Tibial artery (tissue), 4 donors: ENCODE measurements around the gene EPSTI1.
"Not testable (repeated sequence)": the region's sequence is repeated elsewhere in the genome, so short reads cannot be mapped to it uniquely, and the experiment has no call there.

Experiments used
- DNase-seq, 2 donors: peaks; one replicate each; pipeline ENCODE4 v3.0.0-alpha.2; 2019
- H3K27ac ChIP-seq, 2 donors: fragments of 200-600 bp; sonication (generic) in 1 of 2; 1 replicate in 1 of 2; 2 replicates in 1 of 2; pipeline ENCODE4 v1.5.1; 2018 to 2019; ENCODE audit warnings: mild to moderate bottlenecking in 1 of 2
- H3K27me3 ChIP-seq, 2 donors: fragments of 200-600 bp; sonication (generic) in 1 of 2; one replicate each; pipeline versions ENCODE4 v1.5.1 to v1.6.0; 2016 to 2019
- H3K36me3 ChIP-seq, 3 donors: fragments of 200-600 bp; sonication (generic) in 2 of 3; one replicate each; pipeline ENCODE4 v1.5.1; 2016 to 2019; ENCODE audit warnings: mild to moderate bottlenecking in 2 of 3
- H3K4me1 ChIP-seq, 4 donors: fragments of 200-600 bp; sonication (generic) in 2 of 4; 1 replicate in 3 of 4; 2 replicates in 1 of 4; pipeline ENCODE4 v1.5.1; 2016 to 2019
- H3K4me3 ChIP-seq, 2 donors: fragments of 200-600 bp; sonication (generic) in 1 of 2; 1 replicate in 1 of 2; 2 replicates in 1 of 2; pipeline ENCODE4 v1.5.1; 2018 to 2019; ENCODE audit warnings: mild to moderate bottlenecking in 2 of 2
- H3K9me3 ChIP-seq, 3 donors: fragments of 200-600 bp; sonication (generic) in 1 of 3; one replicate each; pipeline ENCODE4 v1.5.1; 2016 to 2019
- intact Hi-C: fragments of 100-400 bp; cut with DNase I; formaldehyde crosslinking; loops from one replicate; pipeline ENCODE4 v1.15.0; 2023; ENCODE audit warnings: low total_unique reads
- TF ChIP-seq, protein P1 (sequence below), 2 experiments: fragments of 200-600 bp in 1 of 2; fragments of 450-650 bp in 1 of 2; IDR thresholded peaks; one replicate each; pipeline ENCODE4 v1.5.1; 2017 to 2019; ENCODE audit warnings: antibody characterized with exemption in 2 of 2, mild to moderate bottlenecking in 1 of 2, moderate library complexity in 1 of 2

The EPSTI1 gene

DNA sequence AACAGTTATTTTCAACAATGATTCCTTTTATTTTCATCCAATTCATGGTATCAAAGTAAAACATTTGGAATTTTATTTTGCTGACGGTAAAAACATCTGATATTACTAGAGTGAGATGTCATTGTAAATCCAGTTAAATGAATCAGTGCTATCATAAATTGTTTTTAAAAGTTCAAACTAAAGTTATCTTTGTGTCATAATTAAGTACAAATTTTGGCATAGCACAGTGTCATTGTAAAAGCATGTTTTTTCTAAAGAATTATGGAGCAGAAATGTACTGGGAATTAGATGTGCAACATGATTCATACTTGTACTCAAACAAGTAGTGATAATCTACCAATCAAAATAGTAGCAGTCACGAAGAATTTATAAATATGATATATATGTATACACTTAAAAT lies 117.8 kb downstream of the EPSTI1 start:
- Histone ChIP-seq H3K27ac (no peak overlapping the region), H3K4me3 (no peak overlapping the region), H3K4me1 (no peaks in the 10 kb centered on the region), H3K36me3 (no peaks in the 10 kb centered on the region), H3K27me3 (no peaks in the 10 kb centered on the region), H3K9me3 (peaks cover 0 to 5% (median 0%) of the 10 kb centered on the region in 3 donors)
- TF ChIP-seq, protein P1, sequence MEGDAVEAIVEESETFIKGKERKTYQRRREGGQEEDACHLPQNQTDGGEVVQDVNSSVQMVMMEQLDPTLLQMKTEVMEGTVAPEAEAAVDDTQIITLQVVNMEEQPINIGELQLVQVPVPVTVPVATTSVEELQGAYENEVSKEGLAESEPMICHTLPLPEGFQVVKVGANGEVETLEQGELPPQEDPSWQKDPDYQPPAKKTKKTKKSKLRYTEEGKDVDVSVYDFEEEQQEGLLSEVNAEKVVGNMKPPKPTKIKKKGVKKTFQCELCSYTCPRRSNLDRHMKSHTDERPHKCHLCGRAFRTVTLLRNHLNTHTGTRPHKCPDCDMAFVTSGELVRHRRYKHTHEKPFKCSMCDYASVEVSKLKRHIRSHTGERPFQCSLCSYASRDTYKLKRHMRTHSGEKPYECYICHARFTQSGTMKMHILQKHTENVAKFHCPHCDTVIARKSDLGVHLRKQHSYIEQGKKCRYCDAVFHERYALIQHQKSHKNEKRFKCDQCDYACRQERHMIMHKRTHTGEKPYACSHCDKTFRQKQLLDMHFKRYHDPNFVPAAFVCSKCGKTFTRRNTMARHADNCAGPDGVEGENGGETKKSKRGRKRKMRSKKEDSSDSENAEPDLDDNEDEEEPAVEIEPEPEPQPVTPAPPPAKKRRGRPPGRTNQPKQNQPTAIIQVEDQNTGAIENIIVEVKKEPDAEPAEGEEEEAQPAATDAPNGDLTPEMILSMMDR (IDR thresholded peaks at IDR 0.05), result no peak
- intact Hi-C loops, result no loop called here
- no peak for DNase-seq

DNA sequence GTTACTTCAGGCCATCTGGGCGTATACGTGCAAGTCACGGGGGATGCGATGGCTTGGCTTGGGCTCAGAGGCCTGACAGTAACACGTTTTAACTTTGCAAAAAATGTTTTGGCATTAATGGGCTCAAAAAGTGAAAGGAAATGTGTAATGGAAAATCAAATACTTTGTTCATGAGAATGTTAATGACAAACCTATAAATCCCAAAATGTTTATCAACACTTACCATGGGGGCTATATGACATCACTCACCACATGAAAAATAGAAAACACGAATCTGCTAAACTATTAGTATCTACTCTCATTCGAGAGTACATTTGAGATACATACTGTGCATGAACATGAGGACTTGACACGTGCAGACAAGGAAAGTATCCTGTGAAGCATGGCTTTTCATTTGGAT lies 119.0 kb downstream of the EPSTI1 start:
- no peaks in the 10 kb centered on the region for H3K4me1 ChIP-seq
- intact Hi-C loops, result no loop called here
- H3K27ac ChIP-seq, result no peak overlapping the region
- TF ChIP-seq, protein P1 (IDR thresholded peaks at IDR 0.05), result no peak
- H3K27me3 ChIP-seq, result no peaks in the 10 kb centered on the region
- no peak for DNase-seq
- H3K9me3 ChIP-seq, result no peaks in the 10 kb centered on the region
- no peak overlapping the region for H3K4me3 ChIP-seq
- no peaks in the 10 kb centered on the region for H3K36me3 ChIP-seq

GRCh38 chr13:42867232-42867631 lies 124.8 kb downstream of the EPSTI1 start:
- intact Hi-C loops, result no loop called here
- Histone ChIP-seq H3K27ac (no peak overlapping the region), H3K4me3 (no peak overlapping the region), H3K27me3 (no peaks in the 10 kb centered on the region), H3K9me3 (no peaks in the 10 kb centered on the region), H3K4me1 (no peaks in the 10 kb centered on the region), H3K36me3 (no peaks in the 10 kb centered on the region)
- no peak for DNase-seq
- TF ChIP-seq, protein P1 (IDR thresholded peaks at IDR 0.05), result no peak

DNA sequence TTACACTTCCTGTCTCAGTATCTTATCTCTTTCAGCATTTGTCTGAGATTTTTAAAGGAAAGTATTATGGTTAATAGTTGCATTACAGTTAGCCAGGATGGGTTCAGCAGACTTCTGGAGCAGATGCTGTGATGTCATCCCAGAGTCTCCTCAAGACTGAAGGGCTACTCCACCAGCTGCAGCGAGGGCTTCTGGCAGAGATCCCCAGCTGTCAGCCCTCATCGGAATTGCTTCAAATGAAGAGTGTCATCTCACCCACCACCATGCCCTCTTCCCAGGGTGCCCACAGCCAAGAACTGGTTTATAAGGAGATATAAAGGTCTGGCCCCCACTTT lies 126.3 kb downstream of the EPSTI1 start:
- Histone ChIP-seq H3K9me3 (no peaks in the 10 kb centered on the region), H3K36me3 (no peaks in the 10 kb centered on the region), H3K4me3 (no peak overlapping the region), H3K27me3 (no peaks in the 10 kb centered on the region), H3K4me1 (no peaks in the 10 kb centered on the region), H3K27ac (no peak overlapping the region)
- DNase-seq, result no peak
- intact Hi-C loops, result no loop called here
- TF ChIP-seq, protein P1 (IDR thresholded peaks at IDR 0.05), result no peak

DNA sequence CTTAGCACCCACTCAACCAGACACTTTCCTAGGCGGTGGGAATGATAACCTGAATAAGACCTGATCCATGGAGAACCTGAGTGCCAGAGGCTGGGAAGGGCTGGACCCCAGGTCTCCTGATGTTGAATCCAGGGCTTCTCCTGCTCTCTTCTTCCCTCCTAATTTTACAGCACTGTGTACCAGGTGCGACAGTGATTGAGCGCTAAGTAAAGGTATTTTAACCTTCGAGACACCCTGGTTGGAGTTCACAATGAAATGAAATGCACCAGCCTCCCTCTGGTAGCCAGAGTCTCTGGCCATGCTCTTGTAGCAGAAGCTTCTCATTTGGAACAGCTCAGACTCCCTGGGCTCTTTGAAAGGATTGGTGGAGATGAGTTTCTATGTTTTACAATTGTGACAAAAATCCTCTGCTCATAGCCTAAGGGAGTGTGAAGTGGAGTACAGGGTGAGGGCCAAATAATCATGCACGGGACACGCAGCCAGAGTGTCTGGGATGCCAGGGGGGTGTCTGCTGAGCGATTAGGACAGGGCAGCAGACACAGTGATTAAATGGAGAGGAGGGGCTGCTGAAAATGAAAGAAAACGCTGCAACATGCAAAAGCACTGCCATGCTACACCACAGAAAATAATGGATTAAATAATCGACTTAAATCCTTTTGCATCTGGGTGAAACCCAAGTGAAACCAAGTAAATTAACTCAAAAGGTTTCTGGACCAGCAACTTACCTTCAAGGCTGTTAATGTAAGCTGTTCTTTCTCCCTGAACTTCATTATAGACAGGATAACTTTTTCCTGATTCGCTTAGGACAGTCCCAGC lies 126.9 kb downstream of the EPSTI1 start:
- intact Hi-C loops, result no loop called here
- DNase-seq, result no peak
- H3K4me3 ChIP-seq, result no peak overlapping the region
- TF ChIP-seq, protein P1 (IDR thresholded peaks at IDR 0.05), result no peak
- no peaks in the 10 kb centered on the region for H3K4me1 ChIP-seq
- H3K27ac ChIP-seq, result no peak overlapping the region
- H3K27me3 ChIP-seq, result no peaks in the 10 kb centered on the region
- no peaks in the 10 kb centered on the region for H3K9me3 ChIP-seq
- H3K36me3 ChIP-seq, result no peaks in the 10 kb centered on the region

DNA sequence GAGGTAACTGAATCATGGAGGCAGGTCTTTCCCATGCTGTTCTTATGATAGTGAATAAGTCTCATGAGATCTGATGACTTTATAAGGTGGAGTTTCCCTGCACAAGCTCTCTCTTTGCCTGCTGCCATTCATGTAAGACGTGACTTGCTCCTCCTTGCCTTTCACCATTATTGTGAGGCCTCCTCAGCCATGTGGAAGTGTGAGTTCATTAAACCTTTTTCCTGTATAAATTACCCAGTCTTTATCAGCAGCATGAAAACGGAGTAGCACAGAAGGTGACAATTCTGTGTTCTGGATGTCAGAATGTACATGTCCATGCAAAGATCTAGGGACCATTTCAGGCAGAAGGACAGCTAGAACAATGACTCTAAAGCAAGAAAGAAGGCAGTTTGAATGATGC lies 129.7 kb downstream of the EPSTI1 start:
- H3K9me3 ChIP-seq, intact Hi-C loops, H3K27ac ChIP-seq, H3K36me3 ChIP-seq, DNase-seq, H3K27me3 ChIP-seq, H3K4me3 ChIP-seq, H3K4me1 ChIP-seq: not testable (repeated sequence)
